GM12864 (cell line): ENCODE results near the gene PLD1.

Source experiments
- DNase-seq: peaks from one replicate; pipeline ENCODE4 v3.0.0-alpha.2; 2011; ENCODE audit warnings: low read depth
- H3K4me3 ChIP-seq: 2 replicates; pipeline ENCODE4 v1.5.1; 2011; ENCODE audit warnings: mild to moderate bottlenecking, low read depth, low read length, control low read depth
- TF ChIP-seq, protein P1 (sequence below): IDR thresholded peaks from 2 replicates; pipeline ENCODE4 v1.5.1; 2011; ENCODE audit warnings: low read depth, mild to moderate bottlenecking, moderate library complexity, low read length, control low read depth, inconsistent platforms; ENCODE audit errors: missing control alignments

PLD1 gene

DNA sequence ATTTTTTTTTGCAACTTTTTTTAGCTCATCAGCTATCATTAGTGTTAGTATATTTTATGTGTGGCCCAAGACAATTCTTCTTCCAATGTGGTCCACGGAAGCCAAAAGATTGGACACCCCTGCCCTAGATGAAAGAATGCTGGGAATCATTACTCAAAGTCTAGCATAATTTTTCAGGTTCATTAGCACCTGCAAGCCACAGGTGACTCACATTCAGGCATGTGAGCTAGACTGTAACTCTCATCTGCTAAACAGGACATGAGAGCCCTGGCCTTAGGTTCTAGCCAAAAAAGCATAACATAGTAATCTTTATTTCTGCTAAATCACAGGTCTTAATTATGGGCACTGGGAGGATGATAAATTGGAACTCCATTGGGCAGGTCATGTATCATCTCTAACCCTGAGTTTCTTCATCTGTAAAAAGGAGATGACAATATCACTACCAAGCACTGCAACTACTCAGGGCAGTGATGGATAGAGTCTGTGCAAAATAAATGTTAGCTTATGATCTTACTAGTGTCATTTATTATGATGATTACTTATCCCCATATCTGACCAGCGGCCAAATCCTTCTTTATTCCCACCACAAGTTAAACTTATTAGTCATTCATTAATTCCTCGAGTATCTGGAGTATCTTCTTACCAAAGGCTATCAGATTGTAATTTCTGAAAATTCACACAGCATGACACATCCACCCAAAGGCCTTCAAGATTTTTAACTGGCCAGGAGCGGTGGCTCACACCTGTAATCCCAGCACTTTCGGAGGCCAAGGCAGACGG, 125.0 kb downstream of the PLD1 start:
- no peak overlapping the region for H3K4me3 ChIP-seq
- DNase-seq: no peak
- TF ChIP-seq, protein P1, sequence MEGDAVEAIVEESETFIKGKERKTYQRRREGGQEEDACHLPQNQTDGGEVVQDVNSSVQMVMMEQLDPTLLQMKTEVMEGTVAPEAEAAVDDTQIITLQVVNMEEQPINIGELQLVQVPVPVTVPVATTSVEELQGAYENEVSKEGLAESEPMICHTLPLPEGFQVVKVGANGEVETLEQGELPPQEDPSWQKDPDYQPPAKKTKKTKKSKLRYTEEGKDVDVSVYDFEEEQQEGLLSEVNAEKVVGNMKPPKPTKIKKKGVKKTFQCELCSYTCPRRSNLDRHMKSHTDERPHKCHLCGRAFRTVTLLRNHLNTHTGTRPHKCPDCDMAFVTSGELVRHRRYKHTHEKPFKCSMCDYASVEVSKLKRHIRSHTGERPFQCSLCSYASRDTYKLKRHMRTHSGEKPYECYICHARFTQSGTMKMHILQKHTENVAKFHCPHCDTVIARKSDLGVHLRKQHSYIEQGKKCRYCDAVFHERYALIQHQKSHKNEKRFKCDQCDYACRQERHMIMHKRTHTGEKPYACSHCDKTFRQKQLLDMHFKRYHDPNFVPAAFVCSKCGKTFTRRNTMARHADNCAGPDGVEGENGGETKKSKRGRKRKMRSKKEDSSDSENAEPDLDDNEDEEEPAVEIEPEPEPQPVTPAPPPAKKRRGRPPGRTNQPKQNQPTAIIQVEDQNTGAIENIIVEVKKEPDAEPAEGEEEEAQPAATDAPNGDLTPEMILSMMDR: no peak

DNA sequence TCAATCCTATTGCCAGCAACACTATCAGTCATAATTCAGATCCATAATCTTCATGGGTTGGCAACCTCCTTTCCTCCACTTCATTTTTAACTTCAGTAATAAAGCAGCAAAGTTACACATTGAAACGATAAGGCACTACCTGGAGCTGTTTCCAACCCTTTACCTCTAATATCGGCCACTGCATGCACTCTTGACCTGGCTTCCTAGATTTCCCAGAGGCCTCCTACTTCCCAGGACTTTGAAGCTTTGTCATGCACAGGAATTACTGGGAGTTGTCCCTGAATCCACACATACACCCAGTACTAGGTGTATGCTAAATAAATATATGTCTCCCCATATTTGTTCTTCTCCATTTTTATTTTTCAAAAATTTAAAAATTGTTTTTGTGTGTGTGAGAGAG, 126.1 kb downstream of the PLD1 start:
- TF ChIP-seq, protein P1: no peak
- no peak overlapping the region for H3K4me3 ChIP-seq
- no peak for DNase-seq

DNA sequence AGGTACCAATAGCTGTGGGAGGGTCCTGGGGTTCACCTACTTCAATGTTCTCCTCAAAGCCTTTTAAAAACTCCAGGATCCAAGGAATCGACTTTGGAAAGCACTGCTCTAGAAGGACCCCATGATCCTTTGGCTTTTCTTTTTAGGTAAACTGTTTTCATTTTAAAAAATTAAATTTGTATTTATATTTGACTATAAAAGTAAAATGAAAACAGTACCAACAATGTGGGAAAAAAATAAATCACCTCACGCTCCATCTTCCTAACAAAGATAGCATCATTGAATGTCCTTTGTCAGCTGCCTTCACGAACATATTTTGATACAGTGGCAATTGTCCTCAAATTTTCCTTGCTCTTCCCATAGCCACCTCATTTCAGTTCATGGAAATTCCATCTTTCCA, 127.5 kb downstream of the PLD1 start:
- no peak for DNase-seq
- no peak overlapping the region for H3K4me3 ChIP-seq
- TF ChIP-seq, protein P1: no peak

DNA sequence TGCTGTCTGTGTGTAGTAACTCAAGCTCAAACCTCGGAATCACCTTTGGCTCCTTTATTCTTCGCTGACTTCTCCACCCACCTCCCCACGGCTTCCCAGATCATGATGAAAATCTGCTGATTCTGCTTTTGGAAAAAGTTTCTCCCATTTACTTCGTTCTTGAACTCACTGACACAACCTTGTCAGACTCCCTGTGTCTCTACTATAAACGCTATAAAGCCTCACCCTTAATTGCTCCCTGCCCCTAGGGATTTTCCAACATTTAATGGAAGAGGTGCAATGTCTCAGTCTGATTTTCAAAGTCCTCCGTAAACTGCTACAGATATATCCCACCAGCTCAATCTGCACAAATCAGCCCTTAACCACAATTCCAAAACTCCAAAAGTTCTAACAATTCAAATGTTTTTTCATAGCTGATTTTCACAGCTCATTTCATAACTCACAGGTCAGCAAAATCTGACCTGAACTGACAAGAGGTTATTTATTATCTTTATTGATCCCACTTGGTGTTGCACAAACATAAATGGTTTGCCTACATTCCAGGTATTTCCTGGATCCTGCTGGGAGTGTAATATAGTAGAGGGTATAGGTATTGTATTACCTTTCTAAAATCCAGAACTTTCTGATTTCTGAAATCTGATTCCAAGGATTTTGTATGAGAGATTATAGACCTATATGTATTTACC, 129.4 kb downstream of the PLD1 start:
- DNase-seq: no peak
- TF ChIP-seq, protein P1: no peak
- H3K4me3 ChIP-seq: no peak overlapping the region

DNA sequence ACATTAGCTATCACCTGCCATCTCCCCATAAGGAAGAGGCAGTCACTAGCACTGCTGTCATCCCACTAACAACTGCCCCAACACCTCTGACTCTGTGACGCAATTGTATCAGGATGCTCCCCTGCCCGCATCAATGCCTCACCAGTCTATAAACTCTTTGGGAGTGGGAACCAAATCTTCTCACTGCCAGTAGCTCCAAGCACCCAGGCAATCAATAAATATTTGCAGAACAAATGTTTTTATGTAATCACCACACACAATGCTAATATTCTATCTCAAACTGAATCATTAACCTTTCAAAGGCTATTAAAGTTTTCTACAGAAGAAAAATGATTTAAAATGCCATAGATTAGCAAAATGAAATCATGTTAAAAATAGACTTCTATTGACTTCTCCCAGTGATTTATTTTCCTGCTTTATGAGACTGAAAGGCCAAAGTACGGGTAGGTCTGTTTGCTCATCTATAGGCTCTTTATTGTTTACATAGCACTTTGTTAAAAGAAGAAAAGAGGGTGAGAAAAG, 131.3 kb downstream of the PLD1 start:
- TF ChIP-seq, protein P1: no peak
- no peak for DNase-seq
- H3K4me3 ChIP-seq: no peak overlapping the region

DNA sequence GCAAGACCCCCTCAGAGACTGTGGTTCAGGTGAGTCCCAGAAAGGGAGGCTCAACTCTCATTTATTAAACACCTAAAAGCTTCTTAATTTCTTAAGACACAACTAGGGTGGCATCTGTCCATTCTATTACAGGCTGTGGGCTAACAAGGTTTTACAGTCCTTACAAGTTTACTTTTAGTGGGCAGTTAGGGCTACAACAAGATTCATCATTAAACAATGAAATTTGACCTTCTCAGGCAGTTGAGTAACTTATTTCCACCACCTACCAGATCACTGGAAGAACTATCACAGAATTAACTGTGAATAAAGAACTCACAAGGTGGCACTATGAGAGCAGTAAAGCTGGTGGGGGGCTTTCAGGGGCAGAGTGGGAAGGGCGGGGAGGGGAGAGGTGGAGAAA, 132.6 kb downstream of the PLD1 start:
- H3K4me3 ChIP-seq: no peak overlapping the region
- no peak for DNase-seq
- TF ChIP-seq, protein P1: no peak
